ENCODE measurements around the gene CABLES2.
"Not testable (repeated sequence)": the region's sequence is repeated elsewhere in the genome, so short reads cannot be mapped to it uniquely, and the experiment has no call there.

CABLES2 gene

GRCh38 chr20:62390317-62391164, 16.5 kb downstream of the CABLES2 start:
- DNase-seq (ENCODE audit: low read depth in 1 of 2, low spot score in 1 of 2) = no peak

DNA sequence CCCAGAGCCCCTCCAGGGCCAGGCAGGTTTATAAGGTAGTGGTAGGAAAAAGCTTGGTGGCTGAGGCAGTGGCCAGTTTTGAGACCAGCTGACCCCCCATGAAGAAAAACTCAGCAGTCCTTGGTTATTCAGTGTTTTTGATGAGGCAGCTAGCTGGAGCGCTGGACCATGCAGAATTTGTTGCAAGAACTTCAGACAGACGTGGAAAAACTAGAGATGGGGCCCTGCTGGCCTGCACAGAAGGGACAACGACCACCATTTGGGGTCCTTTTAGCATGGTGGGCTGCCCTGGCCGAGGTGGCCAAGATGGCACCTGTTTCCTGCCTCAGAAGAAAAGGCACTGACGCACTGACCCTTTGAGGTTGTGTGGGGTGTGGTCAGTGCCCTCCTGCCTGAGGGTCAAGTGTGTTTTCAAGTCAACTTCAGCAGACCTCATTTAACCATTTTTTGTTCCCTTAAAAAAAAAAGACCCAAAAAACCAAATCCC, 17.4 kb downstream of the CABLES2 start:
- no peak for DNase-seq (ENCODE audit: low read depth in 1 of 2, low spot score in 1 of 2)

DNA sequence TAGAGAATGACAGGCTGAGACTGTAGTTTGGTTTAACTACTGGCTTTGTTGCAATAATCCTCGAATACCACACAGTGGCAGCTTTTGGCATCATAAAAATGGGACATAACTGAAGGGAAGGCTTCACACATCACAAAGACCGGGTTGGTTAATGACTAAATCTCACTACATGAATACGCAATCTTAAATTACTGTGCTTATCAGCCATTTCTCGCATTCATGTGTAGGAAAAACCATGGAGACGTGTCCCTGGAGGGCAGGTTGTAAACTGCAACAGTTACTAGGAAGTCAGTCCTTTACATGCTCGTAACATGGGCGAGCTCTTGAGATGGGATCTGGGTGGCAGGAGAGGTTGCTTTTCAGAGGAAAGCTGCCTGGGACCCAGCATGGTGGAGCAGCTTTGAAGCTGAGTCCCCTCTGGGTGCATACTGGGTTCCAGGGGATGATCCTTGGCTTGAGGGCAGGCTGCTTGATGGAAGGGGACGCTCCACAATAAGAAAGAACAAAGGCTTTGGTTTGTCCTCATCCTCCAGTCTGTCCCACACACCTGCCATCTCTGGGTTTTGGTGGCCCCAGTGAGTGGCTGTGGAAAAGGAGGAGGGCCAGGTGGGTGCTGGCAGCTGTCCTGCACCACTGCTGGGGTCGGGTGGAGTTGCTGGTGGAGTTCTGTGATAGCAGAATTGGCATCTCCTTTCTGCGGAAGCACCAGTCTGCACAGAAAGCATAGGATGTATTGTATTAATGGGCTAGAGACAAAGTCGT, 18.1 kb downstream of the CABLES2 start:
- no peak for DNase-seq (ENCODE audit: low read depth in 1 of 2, low spot score in 1 of 2)

GRCh38 chr20:62387933-62388635, 19.0 kb downstream of the CABLES2 start:
- no peak for DNase-seq (ENCODE audit: low read depth in 1 of 2, low spot score in 1 of 2)

DNA sequence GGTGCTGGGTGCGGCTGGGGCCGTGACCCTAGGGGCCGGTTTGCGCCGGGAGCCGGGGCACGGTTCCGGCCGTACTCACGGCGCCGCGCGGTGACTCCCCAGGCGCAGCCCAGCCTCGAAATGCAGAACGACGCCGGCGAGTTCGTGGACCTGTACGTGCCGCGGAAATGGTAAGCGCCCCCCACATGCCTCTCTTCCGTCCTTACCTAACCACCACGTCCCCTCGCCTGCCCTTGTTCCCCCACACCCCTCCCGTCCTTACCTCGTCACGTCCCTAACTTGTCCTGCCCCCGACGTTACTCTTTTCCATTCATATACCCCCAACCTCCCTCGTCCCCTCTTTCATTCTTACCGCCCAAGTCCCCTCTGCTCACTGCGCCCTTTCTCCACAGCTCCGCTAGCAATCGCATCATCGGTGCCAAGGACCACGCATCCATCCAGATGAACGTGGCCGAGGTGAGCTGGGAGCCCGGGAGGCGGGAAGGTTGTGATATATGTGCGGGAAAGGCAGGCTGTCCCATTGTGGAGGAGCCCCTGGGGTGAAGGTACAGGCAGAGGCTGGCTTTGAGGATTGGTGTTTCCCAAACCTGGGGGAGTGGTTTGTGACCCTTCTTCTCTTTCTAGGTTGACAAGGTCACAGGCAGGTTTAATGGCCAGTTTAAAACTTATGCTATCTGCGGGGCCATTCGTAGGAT, 19.7 kb downstream of the CABLES2 start:
- DNase-seq (ENCODE audit: low read depth in 1 of 2, low spot score in 1 of 2) = no peak

- DNase-seq (ENCODE audit: low read depth in 1 of 2, low spot score in 1 of 2) = peak; percentile 84 to 91
These were observed 20.5 kb downstream of the CABLES2 start, which contains the start of gene RPS21 for GRCh38 chr20:62386383-62387218. TSS of gene RPS21 (plus strand) at chr20:62387103. CDS start at chr20:62387339, 236 bp downstream.

DNA sequence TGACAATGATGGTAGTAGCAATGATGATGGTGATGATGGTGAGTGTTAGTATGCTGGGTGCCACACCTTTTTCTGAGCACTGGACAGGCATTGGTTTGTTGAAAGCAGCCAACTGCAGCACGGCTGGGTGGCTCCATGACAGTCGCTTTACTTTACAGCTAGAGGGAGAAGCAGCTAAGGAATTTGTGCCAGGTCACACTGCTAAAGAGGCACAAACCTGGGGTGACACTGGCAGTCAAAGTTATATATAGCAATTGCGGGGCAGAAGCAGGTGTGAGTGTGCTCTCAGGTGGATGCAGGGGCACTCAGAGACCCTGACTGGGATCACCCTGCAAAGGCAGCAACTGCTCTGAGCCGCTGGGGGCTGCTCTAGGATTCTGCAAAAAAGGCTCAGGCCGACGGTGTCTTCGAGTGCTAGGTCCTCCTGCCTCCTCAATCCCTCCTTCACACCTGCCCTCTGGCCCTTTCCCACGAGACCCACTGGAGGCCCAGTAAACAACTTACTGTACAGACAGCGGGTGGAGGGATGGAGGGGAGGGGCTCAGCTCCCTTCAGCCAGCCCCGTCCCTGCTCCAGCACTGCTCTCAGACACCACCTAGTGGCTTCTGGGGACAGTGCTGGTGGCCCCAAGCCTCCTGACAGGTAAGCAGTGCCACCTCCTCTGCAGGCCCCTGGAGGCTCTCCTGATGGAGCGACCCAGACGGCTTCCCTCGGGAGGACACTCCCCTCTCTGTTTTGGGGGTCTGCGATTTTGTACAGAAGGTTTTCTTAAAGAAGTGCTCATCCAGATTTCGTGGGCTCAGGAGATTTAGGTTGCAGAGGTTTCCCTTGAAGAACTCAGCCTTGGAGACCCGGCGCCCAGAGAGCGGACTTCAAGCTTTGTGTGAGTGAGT, 24.5 kb downstream of the CABLES2 start:
- DNase-seq (ENCODE audit: low read depth in 1 of 2, low spot score in 1 of 2) = peak; percentile 52 to 64

DNA sequence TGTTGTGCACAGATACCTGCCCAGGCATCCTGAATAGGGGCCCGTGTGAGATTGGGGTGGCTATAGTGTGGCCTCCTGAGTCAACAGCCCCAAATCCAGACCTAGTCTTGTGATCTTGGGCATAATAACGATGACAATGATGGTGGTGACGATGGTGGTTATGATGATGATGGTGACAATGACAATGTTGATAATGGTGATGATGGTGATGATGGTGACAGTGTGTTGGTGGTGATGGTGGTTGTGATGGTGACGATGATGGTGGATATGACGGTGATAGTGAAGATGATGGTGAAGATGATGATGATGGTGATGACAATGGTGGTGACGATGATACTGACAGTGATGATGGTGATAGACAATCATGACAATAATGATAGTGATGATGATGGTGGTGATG, 25.2 kb downstream of the CABLES2 start:
- no peak for DNase-seq (ENCODE audit: low read depth in 1 of 2, low spot score in 1 of 2)

GRCh38 chr20:62381202-62381797, 25.8 kb downstream of the CABLES2 start:
- DNase-seq (ENCODE audit: low read depth in 1 of 2, low spot score in 1 of 2) = no peak

- DNase-seq (ENCODE audit: low read depth in 1 of 2, low spot score in 1 of 2) = no peak
These were observed 28.9 kb downstream of the CABLES2 start for GRCh38 chr20:62378215-62378614.

DNA sequence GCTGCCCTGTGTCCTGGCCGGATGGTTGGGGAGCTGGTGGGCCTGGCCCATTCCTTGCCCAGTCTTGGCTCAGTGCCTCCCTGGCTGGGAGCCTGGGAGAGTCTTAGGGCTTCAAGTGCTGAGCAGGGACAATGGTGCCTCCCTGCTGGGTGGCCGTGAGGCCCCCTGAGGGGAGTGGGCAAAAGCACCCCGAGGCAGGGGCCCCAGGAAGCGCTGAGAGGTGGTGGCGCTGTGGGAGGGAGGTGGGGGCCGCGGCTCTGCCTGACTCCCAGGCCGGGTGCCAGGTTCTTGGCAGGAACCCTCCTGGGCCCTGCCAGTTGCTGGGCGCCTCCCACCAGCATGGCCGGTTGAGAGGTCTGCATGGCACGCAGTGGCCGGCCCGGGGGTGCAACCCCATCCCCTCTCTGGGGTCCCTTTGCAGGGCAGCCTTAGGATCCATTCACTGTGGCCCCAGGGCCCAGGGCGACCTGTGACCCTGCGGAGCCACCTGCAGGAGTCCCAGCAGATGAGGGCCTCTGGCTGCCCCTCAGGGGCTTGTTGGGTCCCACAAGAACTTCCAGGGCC, 29.4 kb downstream of the CABLES2 start:
- no peak for DNase-seq (ENCODE audit: low read depth in 1 of 2, low spot score in 1 of 2)

GRCh38 chr20:62377064-62377461, 30.0 kb downstream of the CABLES2 start:
- DNase-seq (ENCODE audit: low read depth in 1 of 2, low spot score in 1 of 2) = no peak

- no peak for DNase-seq (ENCODE audit: low read depth in 1 of 2, low spot score in 1 of 2)
These were observed 30.7 kb downstream of the CABLES2 start for GRCh38 chr20:62376112-62377063.

- DNase-seq (ENCODE audit: low read depth in 1 of 2, low spot score in 1 of 2) = no peak
These were observed 32.5 kb downstream of the CABLES2 start for GRCh38 chr20:62374331-62375152.

DNA sequence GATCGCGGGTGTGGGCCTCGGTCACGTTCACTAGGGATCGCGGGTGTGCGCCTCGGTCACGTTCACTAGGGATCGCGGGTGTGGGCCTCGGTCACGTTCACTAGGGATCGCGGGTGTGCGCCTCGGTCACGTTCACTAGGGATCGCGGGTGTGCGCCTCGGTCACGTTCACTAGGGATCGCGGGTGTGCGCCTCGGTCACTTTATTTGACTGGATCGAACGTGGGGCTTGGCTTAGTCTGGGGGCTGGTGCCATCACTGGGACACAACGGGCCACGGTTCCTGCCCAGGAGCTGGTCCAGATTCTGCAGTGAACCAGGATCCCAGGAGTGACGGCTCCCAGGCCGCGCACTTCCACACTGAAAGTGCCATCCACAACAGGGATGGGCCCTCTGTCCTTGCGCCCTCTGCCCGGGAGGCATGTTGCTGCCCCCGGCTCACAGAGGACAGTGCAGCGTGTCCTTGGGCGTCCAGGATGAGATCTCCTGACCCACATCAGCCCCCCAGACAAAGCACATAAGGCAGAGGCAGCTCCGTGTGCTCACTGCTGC, 33.4 kb downstream of the CABLES2 start:
- not testable (repeated sequence) for DNase-seq (ENCODE audit: low read depth in 1 of 2, low spot score in 1 of 2)
